NCI-H128 (cell line): ENCODE results near the gene FIGN.

Experiments used
- DNase-seq: peaks from one replicate; lab custom pipeline; 2025; ENCODE audit not compliant: unreplicated experiment; lab: John Stamatoyannopoulos, UW

The FIGN gene

DNA sequence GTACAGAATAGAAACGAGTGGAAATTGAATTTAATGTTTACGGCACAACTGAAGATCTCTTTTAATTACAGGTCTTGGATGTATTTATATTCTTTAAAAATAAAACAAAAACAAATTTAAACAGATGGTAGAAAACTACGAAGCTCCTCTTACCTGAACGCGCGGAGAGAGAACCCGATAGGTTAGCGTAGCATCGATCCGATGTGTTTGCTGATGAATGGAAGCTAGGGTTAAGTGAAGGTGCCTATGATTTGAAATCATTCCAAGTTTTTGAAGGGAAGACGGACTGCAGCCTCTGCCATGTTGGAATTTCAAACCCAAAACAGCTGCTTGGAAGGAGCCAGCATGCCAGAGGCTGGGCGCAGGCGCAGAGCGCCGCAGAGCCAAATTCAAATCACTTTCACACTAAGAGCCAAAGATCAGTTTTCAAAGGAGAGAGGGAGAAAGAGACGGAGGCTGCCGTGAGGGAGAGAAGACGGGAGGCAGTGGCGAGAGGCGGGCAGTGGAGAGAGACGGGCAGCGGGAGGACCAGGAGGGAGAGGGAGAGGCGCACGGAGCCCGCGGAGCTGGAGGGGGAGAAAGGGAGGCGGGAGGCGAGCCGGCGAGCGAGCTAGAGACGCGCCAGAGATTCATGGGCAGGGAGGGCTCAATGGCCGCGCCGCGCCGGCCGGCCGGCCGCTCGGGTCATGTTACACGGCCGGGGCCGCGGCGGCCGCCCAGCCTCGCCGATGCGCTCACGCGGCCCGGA lies at the start of gene FIGN:
FIGN (minus strand) TSS at position 324 of the 748 bp plus-strand sequence. CDS start 1,081 bp downstream, outside the sequence.
- DNase-seq = no peak

GRCh38 chr2:163785162-163785561 lies 49.4 kb upstream of the FIGN start:
- DNase-seq = no peak

- no peak for DNase-seq
These were observed 44.3 kb upstream of the FIGN start for GRCh38 chr2:163779970-163780597.

DNA sequence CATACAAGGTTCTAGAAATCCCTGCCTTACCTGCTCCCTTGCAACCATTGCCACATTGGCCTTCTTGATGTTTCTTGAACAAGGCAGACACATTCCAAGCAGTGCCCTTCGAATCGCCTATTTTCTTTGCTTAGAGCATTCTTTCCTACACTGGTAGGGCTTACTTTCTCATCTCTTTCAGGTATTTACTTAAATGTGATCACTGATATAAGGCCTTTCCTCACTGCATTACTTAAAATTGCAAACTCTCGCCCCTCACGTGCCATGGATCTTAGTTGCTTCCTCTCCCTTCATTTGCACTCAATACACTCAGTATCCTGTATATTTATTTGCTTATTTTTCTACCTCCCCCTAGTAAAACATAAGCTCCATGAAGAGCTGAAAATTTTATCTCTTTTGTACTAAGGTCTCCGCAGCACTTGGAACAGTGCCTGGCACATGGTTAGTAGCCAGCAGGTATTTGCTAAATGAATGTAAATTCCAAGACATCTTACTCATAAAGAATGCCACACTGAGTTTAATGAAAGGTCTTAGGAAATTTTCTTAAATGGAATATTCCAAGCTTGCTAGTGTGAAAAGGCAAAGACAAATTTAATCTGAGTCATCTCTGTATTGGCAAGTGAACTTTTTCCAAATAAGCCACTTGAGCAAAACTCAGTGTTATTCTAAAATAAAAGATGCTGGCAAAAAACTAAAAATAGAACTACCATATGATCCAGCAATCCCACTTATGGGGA lies 42.4 kb upstream of the FIGN start:
- DNase-seq = no peak

- no peak for DNase-seq
These were observed 39.5 kb upstream of the FIGN start for GRCh38 chr2:163775304-163775703.

DNA sequence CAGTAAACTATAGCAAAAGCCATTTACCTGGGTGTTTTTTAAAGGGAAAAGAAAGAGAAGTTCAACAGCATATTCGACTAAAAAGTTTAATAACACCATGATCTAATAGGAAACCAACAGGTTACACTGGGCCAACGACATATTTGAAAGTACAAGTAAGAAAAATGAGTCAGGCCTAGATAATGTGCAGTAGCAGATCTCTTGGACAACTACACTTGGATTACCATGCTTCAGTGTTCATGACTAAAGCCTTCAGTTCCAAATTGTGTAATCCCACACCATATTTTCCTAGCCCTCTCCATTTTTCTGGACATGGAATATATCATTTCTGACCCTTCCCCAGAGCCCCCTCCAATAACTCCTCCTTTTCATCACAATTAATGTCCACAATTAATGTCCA lies 39.1 kb upstream of the FIGN start:
- DNase-seq = no peak

DNA sequence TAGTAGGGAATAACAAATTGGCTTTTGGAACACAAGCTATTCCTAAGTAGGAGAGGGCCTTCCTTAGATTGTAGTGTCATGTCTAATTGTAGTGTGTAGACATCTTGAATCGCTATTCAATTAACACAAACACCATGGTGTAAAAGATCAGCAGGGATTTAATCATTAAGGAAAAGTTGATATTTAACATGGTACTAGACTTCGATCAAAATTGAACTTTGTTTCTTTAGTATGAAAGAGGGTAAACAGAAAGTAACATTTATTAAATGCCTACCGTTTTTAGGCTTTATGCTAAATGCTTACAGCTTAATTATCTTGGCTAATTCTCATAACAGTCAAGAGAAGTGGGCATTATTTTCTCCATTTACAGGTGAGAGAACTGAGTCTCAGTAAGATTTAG lies 37.5 kb upstream of the FIGN start:
- no peak for DNase-seq

GRCh38 chr2:163771596-163771995 lies 35.8 kb upstream of the FIGN start:
- no peak for DNase-seq

DNA sequence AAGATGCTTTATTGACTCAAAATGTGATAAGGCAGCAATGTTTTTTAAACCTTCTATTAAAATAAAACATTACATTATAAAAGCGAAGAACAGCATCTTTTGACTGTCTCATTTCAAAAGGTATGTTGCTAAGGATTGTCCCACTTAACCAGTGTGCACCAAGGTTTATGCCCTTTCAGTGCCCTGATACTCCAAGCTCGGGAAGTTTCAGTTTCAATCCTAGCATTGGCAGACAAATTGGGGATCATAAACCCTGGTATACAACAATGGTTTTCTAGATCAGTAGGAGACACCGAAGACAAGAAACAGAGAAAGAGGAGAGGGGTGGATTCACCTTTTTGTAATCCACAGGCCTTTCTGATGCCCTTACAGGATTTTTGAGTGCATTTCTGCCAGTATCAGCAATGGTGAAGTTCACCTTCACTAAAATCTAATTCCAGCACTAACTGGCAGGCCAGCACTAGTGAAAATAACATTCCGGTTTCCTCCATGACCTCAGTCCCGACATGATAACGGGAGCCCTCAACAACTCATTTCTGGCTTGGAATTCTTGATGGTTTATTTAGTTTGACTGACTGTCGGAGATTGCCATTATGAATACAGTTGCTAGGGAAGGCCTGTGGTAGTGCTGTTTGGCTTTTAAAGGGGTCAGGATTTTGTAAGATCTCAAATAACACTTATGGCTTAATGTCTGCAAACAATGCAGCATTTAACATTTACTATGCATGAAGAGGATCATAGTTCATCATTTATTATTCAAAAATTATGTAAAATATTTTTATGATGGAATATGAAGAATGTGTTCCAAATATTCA lies 33.3 kb upstream of the FIGN start:
- no peak for DNase-seq

DNA sequence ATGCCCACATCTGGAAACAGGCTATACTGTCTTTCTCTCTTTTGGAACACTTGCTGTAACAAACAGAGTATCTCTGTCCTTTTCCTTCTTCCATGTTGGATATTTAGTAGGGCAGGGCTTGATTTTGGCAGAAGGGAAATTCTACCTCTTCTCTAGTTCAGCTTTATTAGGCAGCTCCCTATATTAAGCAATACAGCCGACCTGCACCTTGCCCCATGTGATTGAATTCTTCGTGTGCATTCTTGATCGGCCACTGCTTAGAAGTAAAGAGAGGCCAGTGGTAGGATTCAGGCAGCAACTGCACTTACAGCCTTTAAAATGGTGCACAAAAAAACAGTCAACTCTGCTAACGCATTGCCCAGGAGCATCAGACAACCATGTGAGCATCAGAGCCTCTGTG lies 31.3 kb upstream of the FIGN start:
- DNase-seq = no peak

DNA sequence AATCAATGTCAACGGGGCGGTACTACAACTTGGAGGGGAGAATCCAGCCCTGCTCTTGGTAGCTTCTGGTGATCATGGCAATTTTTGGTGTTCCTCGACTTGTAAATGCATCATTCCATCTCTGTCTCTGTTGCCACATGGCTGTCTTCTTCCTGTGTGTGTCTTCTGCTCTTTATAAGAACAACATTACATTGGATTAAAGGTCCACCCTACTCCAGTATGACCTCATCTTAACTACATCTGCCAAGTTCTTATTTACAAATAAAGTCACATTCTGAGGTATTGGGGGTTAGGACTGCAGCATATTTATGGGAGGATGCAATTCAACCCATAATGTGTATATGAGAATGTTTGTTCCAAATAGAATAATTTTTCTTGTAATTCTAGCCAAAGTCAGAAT lies 28.8 kb upstream of the FIGN start:
- no peak for DNase-seq

DNA sequence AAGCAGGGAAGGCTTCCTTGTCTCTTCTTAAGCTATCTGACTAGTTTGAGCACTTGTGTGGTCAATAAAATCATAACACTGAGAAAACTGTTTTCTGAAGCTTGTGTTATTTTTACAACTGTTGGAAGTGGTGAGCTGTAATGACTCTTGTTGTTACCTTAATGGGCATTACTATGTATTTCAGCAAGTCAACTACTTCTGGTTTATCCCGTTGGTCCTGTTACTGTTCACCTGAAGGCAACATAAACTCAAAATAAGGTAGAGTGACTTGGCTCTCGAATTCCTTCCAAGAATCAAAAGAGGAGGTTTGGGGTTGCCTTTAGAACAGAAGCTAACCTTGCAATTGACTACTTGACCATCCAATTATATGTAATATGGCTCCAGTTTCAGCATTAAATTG lies 23.2 kb upstream of the FIGN start:
- no peak for DNase-seq

DNA sequence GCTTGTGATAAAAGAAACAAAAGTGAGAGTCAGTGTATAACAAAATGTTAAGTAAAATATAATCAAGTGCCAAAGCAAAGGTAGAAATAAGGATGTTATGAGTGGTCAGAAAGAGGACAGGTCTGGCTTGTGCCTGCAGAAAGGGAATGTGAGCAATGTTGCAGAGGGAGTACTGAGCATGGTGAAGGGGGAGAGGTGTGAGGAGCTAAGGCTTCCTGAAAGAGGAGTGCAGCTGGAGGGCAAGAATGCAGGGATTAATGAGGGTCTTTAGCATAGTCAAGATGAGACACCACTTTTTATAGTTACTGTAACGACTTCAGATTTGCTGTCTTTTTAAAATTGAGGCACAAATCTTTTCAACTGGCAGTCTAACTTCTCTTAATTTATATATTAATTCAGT lies 22.0 kb upstream of the FIGN start:
- DNase-seq = no peak

DNA sequence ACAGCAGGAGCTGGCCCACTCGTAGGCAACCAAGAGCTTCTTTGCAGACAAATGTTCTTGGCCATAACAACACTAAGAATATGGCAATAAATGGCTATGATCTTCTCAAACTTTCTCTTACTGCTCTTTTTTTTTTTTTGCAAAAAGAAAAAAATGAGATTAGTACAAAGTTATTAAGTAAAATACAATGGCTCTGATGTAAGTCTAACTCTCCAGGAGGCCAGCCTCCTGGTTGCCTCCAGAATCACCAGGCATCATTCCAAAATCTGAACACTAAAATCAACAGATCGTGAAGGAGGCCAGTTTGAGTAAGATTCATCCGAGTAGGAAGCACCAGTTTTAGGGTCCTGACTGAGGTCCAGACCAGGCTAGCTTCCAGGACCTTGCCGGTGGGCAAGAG lies 20.8 kb upstream of the FIGN start:
- DNase-seq = no peak

DNA sequence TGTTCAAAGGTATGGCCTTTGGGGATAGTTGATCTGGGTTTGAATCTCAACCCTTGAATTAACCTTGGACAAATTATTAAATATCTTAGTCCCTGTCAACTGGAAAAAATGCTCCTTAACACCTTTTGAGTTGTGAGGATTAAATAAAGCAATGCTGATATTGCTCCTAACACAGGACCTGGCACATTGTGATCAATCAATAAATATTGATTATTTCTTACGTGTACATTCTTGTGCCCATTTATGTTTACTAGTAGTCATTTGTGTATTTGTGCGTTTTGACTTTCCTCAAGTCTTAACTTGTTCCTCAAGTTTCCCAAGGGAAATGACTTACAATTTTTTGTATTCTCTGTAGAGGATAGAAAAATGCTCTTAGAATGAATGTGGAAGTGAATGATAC lies 19.6 kb upstream of the FIGN start:
- DNase-seq = no peak

DNA sequence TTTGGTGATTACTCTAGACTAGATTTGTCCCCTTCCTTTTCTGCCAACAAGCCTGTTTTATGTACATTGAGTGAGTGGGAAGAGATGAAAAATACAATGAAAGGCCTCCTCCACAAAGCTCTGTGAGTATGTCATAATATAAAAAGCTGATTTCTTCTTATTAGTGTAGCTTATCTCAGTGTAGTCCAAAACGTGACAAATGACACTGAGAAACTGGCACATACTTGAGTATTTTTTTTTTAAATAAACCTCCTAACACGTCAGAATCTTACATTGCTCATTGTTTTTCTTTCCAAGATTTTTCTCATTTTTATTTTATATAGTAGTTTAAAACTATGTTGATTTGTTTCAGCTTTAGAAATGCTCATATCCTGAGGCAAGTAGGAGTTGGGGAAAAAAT lies 17.9 kb upstream of the FIGN start:
- no peak for DNase-seq

DNA sequence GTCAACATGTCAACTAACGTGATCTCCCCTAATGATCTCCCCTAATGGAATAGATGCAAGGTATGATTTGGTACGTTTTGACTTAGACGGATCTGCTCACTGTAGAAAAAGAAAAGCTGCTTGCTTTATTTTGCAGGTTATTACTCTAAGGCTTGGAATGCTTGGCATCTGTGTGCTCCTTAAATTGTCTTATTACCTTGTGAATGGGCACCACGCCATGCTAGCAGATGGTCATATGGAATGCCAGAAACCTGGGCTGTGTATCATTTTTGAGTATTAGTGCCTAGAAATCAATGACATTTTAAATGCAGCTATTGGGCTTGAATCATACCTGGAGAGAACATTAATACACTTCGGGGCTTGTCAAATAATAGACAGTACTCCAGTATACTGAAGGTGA lies 16.5 kb upstream of the FIGN start:
- no peak for DNase-seq

DNA sequence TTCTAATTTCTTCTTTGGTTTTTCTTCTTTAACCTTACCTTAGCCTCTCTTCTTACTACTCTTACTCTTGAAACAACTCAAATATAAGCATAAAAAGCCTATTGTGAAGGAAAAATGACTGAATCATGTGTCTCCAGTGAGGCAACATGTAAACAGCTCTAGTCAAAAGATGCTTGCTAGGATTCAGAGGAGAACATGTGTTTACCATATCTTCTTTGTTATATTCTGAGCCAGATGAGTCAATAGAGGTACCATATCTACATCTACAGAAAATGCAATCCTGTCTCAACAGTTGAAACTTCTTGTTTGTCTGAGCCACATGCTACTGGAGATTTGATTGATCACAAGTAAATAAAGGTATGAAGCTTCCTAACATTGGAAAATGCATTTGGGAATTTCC lies 15.9 kb upstream of the FIGN start:
- no peak for DNase-seq

- DNase-seq = no peak
These were observed 12.6 kb upstream of the FIGN start for GRCh38 chr2:163748420-163748819.

DNA sequence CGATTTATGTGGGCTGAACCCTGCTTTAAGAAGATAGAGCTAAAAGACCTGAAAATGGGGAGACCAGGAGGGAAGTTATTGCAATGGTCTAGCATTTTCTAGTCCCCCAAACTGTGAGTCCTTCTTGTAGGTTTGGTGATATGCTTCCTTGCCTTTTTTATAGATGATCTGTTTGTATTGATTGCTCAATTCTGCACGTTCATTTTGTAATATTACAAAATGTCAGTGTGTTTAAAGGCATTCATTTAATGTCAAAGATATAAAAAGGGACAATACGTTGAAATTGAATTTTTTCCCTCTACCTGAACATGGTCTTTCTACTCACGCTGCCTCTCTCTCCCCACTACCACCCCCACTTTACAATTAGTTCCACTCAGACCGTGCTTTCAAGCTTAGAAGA lies 5.6 kb upstream of the FIGN start:
- DNase-seq = no peak

GRCh38 chr2:163737563-163737962 lies 1.8 kb upstream of the FIGN start:
- no peak for DNase-seq

GRCh38 chr2:163737190-163737439 lies 1.3 kb upstream of the FIGN start:
- no peak for DNase-seq
